H9 (cell line): ENCODE results near the gene ZFYVE27. TPM values are rescaled to one million over a fixed set of nuclear protein-coding genes. Genes with fewer than 3 reads are reported as not detected.

Experiments used
- DNase-seq: peaks from one replicate; pipeline ENCODE4 v3.0.0-alpha.2; 2017
- H2AFZ ChIP-seq: one replicate; pipeline ENCODE4 v1.6.1; 2013; ENCODE audit warnings: mild to moderate bottlenecking, low read length, control low read depth, moderate library complexity
- H2AK5ac ChIP-seq: 2 replicates; pipeline ENCODE4 v1.6.1; 2013; ENCODE audit warnings: low read length, control low read depth, mixed read lengths; ENCODE audit not compliant: insufficient read length
- H2BK120ac ChIP-seq: one replicate; pipeline ENCODE4 v1.6.1; 2013; ENCODE audit warnings: low read depth, mild to moderate bottlenecking, low read length, control low read depth, inconsistent platforms; ENCODE audit not compliant: poor library complexity, severe bottlenecking
- H2BK12ac ChIP-seq: 2 replicates; pipeline ENCODE4 v1.6.1; 2013; ENCODE audit warnings: low read length, control low read depth, mixed read lengths, low read depth; ENCODE audit not compliant: insufficient read length
- H2BK15ac ChIP-seq: 2 replicates; pipeline ENCODE4 v1.6.1; 2013; ENCODE audit warnings: low read depth, low read length, control low read depth
- H2BK20ac ChIP-seq: one replicate; pipeline ENCODE4 v1.6.1; 2013; ENCODE audit warnings: low read depth, mild to moderate bottlenecking, low read length, control low read depth, inconsistent platforms; ENCODE audit not compliant: poor library complexity, severe bottlenecking
- H2BK5ac ChIP-seq: 2 replicates; pipeline ENCODE4 v1.6.1; 2013; ENCODE audit warnings: low read length, control low read depth, mixed read lengths; ENCODE audit not compliant: insufficient read length
- H3K14ac ChIP-seq: 2 replicates; pipeline ENCODE4 v1.6.1; 2013; ENCODE audit warnings: low read length, control low read depth; ENCODE audit not compliant: insufficient read depth
- H3K18ac ChIP-seq: 2 replicates; pipeline ENCODE4 v1.6.1; 2013; ENCODE audit warnings: low read depth, mild to moderate bottlenecking, mixed read lengths, low read length, control low read depth; ENCODE audit not compliant: insufficient read length
- H3K23ac ChIP-seq: 2 replicates; pipeline ENCODE4 v1.6.1; 2013; ENCODE audit warnings: low read length, control low read depth, mixed read lengths, low read depth; ENCODE audit not compliant: insufficient read length
- H3K23me2 ChIP-seq: 2 replicates; pipeline ENCODE4 v1.6.1; 2013; ENCODE audit warnings: low read depth, mild to moderate bottlenecking, mixed read lengths, low read length, control low read depth; ENCODE audit not compliant: insufficient read length, poor library complexity, severe bottlenecking
- H3K27ac ChIP-seq: 2 replicates; pipeline ENCODE4 v1.5.1; 2013; ENCODE audit warnings: low read length, control low read depth, mixed read lengths, low read depth; ENCODE audit not compliant: insufficient read length
- H3K27me3 ChIP-seq: 2 replicates; pipeline ENCODE4 v1.6.1; 2013; ENCODE audit warnings: low read length, control low read depth, inconsistent platforms; ENCODE audit not compliant: insufficient read depth
- H3K4ac ChIP-seq: 2 replicates; pipeline ENCODE4 v1.6.1; 2013; ENCODE audit warnings: low read depth, mild to moderate bottlenecking, control low read depth, inconsistent platforms, low read length, moderate library complexity
- H3K4me1 ChIP-seq: 2 replicates; pipeline ENCODE4 v1.6.1; 2013; ENCODE audit warnings: low read length, control low read depth, inconsistent platforms; ENCODE audit not compliant: insufficient read depth
- H3K4me2 ChIP-seq: 2 replicates; pipeline ENCODE4 v1.6.1; 2013; ENCODE audit warnings: low read length, control low read depth, mixed read lengths; ENCODE audit not compliant: insufficient read length, insufficient read depth
- H3K56ac ChIP-seq: 2 replicates; pipeline ENCODE4 v1.6.1; 2013; ENCODE audit warnings: low read depth, mild to moderate bottlenecking, mixed read lengths, low read length, control low read depth; ENCODE audit not compliant: insufficient read length
- H3K79me1 ChIP-seq: 2 replicates; pipeline ENCODE4 v1.6.1; 2013; ENCODE audit warnings: low read depth, mild to moderate bottlenecking, moderate library complexity, low read length, control low read depth, inconsistent platforms; ENCODE audit not compliant: insufficient read depth, poor library complexity, severe bottlenecking
- H3K79me2 ChIP-seq: 2 replicates; pipeline ENCODE4 v1.6.1; 2013; ENCODE audit warnings: low read length, control low read depth, inconsistent platforms; ENCODE audit not compliant: insufficient read depth
- H3K9ac ChIP-seq: 2 replicates; pipeline ENCODE4 v1.6.1; 2013; ENCODE audit warnings: low read length, control low read depth, mixed read lengths; ENCODE audit not compliant: insufficient read length; ENCODE audit errors: extremely low read depth
- H3K9me3 ChIP-seq: one replicate; pipeline ENCODE4 v1.6.1; 2013; ENCODE audit warnings: low read depth, low read length, inconsistent platforms; ENCODE audit not compliant: control insufficient read depth
- H3T11ph ChIP-seq: one replicate; pipeline ENCODE4 v1.6.1; 2013; ENCODE audit warnings: mild to moderate bottlenecking, low read length, control low read depth, inconsistent platforms
- H4K20me1 ChIP-seq: one replicate; pipeline ENCODE4 v1.6.1; 2013; ENCODE audit not compliant: control insufficient read depth, insufficient read length, insufficient read depth
- H4K5ac ChIP-seq: 2 replicates; pipeline ENCODE4 v1.6.1; 2013; ENCODE audit warnings: low read depth, mild to moderate bottlenecking, mixed read lengths, low read length, control low read depth; ENCODE audit not compliant: insufficient read length
- H4K8ac ChIP-seq: replicated peaks from 2 replicates; pipeline ENCODE4 v1.6.1; 2013; ENCODE audit warnings: low read length, control low read depth, mixed read lengths, low read depth; ENCODE audit not compliant: insufficient read length
- H4K91ac ChIP-seq: 2 replicates; pipeline ENCODE4 v1.6.1; 2013; ENCODE audit warnings: low read depth, mild to moderate bottlenecking, moderate library complexity, mixed read lengths, low read length, control low read depth; ENCODE audit not compliant: insufficient read length
- H3K27ac Mint-ChIP-seq, 3 experiments: 2 replicates in 2 of 3; 3 replicates in 1 of 3; pipeline ENCODE4 v1.8.0; 2020 to 2021; ENCODE audit warnings: mixed read lengths in 3 of 3, mild to moderate bottlenecking in 1 of 3, moderate library complexity in 1 of 3
- H3K27me3 Mint-ChIP-seq: 2 replicates; pipeline ENCODE4 v1.8.0; 2021; ENCODE audit warnings: low read depth, mild to moderate bottlenecking, moderate library complexity, mixed read lengths
- H3K36me3 Mint-ChIP-seq, 3 experiments: 2 replicates in 2 of 3; 3 replicates in 1 of 3; pipeline ENCODE4 v1.8.0; 2020 to 2021; ENCODE audit warnings: low read depth in 3 of 3, mixed read lengths in 3 of 3; ENCODE audit not compliant: insufficient read depth in 1 of 3
- H3K4me1 Mint-ChIP-seq, 2 experiments: 2 replicates each; pipeline ENCODE4 v1.8.0; 2020; ENCODE audit warnings: mixed read lengths in 2 of 2
- H3K4me3 Mint-ChIP-seq, 2 experiments: 2 replicates in 1 of 2; 3 replicates in 1 of 2; pipeline ENCODE4 v1.8.0; 2020 to 2021; ENCODE audit warnings: mild to moderate bottlenecking in 2 of 2, mixed read lengths in 2 of 2, moderate library complexity in 1 of 2
- H3K9me3 Mint-ChIP-seq, 2 experiments: 2 replicates in 1 of 2; 3 replicates in 1 of 2; pipeline ENCODE4 v1.8.0; 2020; ENCODE audit warnings: mild to moderate bottlenecking in 2 of 2, mixed read lengths in 2 of 2, moderate library complexity in 1 of 2
- CTCF ChIP-seq: fragments of 200-600 bp; sonication (generic); conservative IDR thresholded peaks from 3 replicates; pipeline ENCODE4 v1.8.0; 2021; ENCODE audit warnings: antibody characterized with exemption, mild to moderate bottlenecking
- WGBS: extraction: QIAGEN DNeasy Blood & Tissue Kit; methylation state at CpG from one replicate; pipeline ENCODE4 v1.1.7; 2013; ENCODE audit warnings: missing lambda C conversion rate, low lambda C conversion rate, mixed read lengths; ENCODE audit not compliant: insufficient read length; ENCODE audit errors: extremely low coverage; 5-methylcytosine and 5-hydroxymethylcytosine counted together
- total RNA-seq: library from RNA; stranded (reverse); gene quantifications from 2 replicates; pipeline ENCODE4 v1.2.1, GENCODE V29; 2021

Gene ZFYVE27
- total RNA-seq, 1 experiment from 2014 or later, result 33.2 TPM

- H3K27ac ChIP-seq, result no peak overlapping the region
- no peak overlapping the region for H4K5ac ChIP-seq
- no peak overlapping the region for H2BK15ac ChIP-seq
- Mint-ChIP-seq H3K4me1 (peaks cover 17 to 21% of the 10 kb centered on the region in 2 experiments), H3K4me3 (no peak overlapping the region), H3K27me3 (peaks cover 11% of the 10 kb centered on the region), H3K36me3 (peaks cover 0 to 2% (median 0%) of the 10 kb centered on the region in 3 experiments; a peak in 2 of 7 replicates), H3K27ac (peak overlapping the region in 1 of 3 experiments; percentile 25; a peak in 1 of 7 replicates), H3K9me3 (no peaks in the 10 kb centered on the region; a peak in 1 of 5 replicates)
- peaks cover 9% of the 10 kb centered on the region for H3K23me2 ChIP-seq
- no peaks in the 10 kb centered on the region for H3K79me2 ChIP-seq
- TF ChIP-seq CTCF, result peak; percentile 81
- no peak overlapping the region for H2BK5ac ChIP-seq
- no peak overlapping the region for H4K8ac ChIP-seq
- no peak overlapping the region for H3K4ac ChIP-seq
- no peak overlapping the region for H3T11ph ChIP-seq
- H3K23ac ChIP-seq, result no peak overlapping the region
- no peaks in the 10 kb centered on the region for H4K20me1 ChIP-seq
- H3K27me3 ChIP-seq, result no peaks in the 10 kb centered on the region
- H2AK5ac ChIP-seq, result no peak overlapping the region
- no peak overlapping the region for H2BK120ac ChIP-seq
- no peak overlapping the region for H3K4me2 ChIP-seq
- no peak overlapping the region for H4K91ac ChIP-seq
- DNase-seq, result peak; percentile 70
- WGBS, result no CpG with 5 or more reads among the region's 18 CpGs
- no peak overlapping the region for H2AFZ ChIP-seq
- no peaks in the 10 kb centered on the region for H3K79me1 ChIP-seq
- no peak overlapping the region for H3K14ac ChIP-seq
- H2BK12ac ChIP-seq, result no peak overlapping the region
- H3K56ac ChIP-seq, result no peak overlapping the region
- peaks cover 4% of the 10 kb centered on the region; the same call in 1 of the 2 replicates for H3K4me1 ChIP-seq
- H3K9me3 ChIP-seq, result no peaks in the 10 kb centered on the region
- peak overlapping the region; percentile 1 for H3K18ac ChIP-seq
- no peak overlapping the region for H3K9ac ChIP-seq
- H2BK20ac ChIP-seq, result no peak overlapping the region
These were observed 27.7 kb upstream of the ZFYVE27 start for GRCh38 chr10:97708976-97709946.
